Natural killer cell treated with Interleukin-12 subunit alpha and Interleukin-12 subunit beta and Interleukin-15 and Interleukin-18, amount 100 ng/mL, for 72 hours (primary cell): ENCODE data around the gene TNFRSF11A. TPM values are rescaled to one million over a fixed set of nuclear protein-coding genes. Genes with fewer than 3 reads are reported as not detected.

Experiments
- ATAC-seq, 2 donors: fragments of 150-1000 bp; cut with Tn5 transposase in 1 of 2; sonication (Bioruptor Pico), chemical (Tn5 transposase) in 1 of 2; 2 replicates each; pipeline ENCODE4 v1.10.0; 2021
- DNase-seq: peaks from one replicate; pipeline ENCODE4 v3.0.0; 2022; ENCODE audit warnings: low spot score
- H3K27ac Mint-ChIP-seq, 2 donors: 1 replicate in 1 of 2; 2 replicates in 1 of 2; pipeline ENCODE4 v1.8.0; 2022; ENCODE audit warnings: mixed read lengths in 2 of 2, mild to moderate bottlenecking in 1 of 2, moderate library complexity in 1 of 2
- H3K27me3 Mint-ChIP-seq, 2 donors: 1 replicate in 1 of 2; 2 replicates in 1 of 2; pipeline ENCODE4 v1.8.0; 2022; ENCODE audit warnings: mixed read lengths in 2 of 2
- H3K36me3 Mint-ChIP-seq: one replicate; pipeline ENCODE4 v1.8.0; 2022; ENCODE audit warnings: mixed read lengths
- H3K4me1 Mint-ChIP-seq, 2 donors: 1 replicate in 1 of 2; 2 replicates in 1 of 2; pipeline ENCODE4 v1.8.0; 2022; ENCODE audit warnings: low read depth in 2 of 2, mixed read lengths in 2 of 2, mild to moderate bottlenecking in 1 of 2
- H3K4me3 Mint-ChIP-seq: one replicate; pipeline ENCODE4 v1.8.0; 2022; ENCODE audit warnings: mixed read lengths
- H3K9me3 Mint-ChIP-seq: 2 replicates; pipeline ENCODE4 v1.8.0; 2022; ENCODE audit warnings: mixed read lengths
- total RNA-seq, 2 donors: library from RNA; stranded (reverse); gene quantifications; one replicate each; pipeline ENCODE4 v1.2.3, GENCODE V29; 2022

TNFRSF11A gene
- total RNA-seq, 2 donors from 2014 or later = 5.9 to 15.0 TPM

- peaks cover 2 to 11% of the 10 kb centered on the region in 2 donors for H3K4me1 Mint-ChIP-seq
- peaks cover 21 to 33% of the 10 kb centered on the region in 2 donors for H3K27me3 Mint-ChIP-seq
- no peaks in the 10 kb centered on the region for H3K36me3 Mint-ChIP-seq
- ATAC-seq (no peak), DNase-seq (no peak)
- H3K27ac Mint-ChIP-seq = no peak overlapping the region
- no peaks in the 10 kb centered on the region for H3K9me3 Mint-ChIP-seq
- H3K4me3 Mint-ChIP-seq = no peak overlapping the region
Measured at GRCh38 chr18:62341473-62341872, 16.4 kb downstream of the TNFRSF11A start.

GRCh38 chr18:62342884-62343283 is 17.8 kb downstream of the TNFRSF11A start:
- peaks cover 18 to 27% of the 10 kb centered on the region in 2 donors for H3K27me3 Mint-ChIP-seq
- no peaks in the 10 kb centered on the region for H3K9me3 Mint-ChIP-seq
- H3K27ac Mint-ChIP-seq = no peak overlapping the region
- H3K36me3 Mint-ChIP-seq = no peaks in the 10 kb centered on the region
- H3K4me3 Mint-ChIP-seq = no peak overlapping the region
- peaks cover 10 to 15% of the 10 kb centered on the region in 2 donors for H3K4me1 Mint-ChIP-seq
- ATAC-seq (no peak), DNase-seq (no peak)

- peaks cover 10 to 15% of the 10 kb centered on the region in 2 donors for H3K4me1 Mint-ChIP-seq
- ATAC-seq (no peak), DNase-seq (no peak)
- H3K4me3 Mint-ChIP-seq = no peak overlapping the region
- H3K27me3 Mint-ChIP-seq = peaks cover 17 to 23% of the 10 kb centered on the region in 2 donors
- no peak overlapping the region for H3K27ac Mint-ChIP-seq
- H3K36me3 Mint-ChIP-seq = no peaks in the 10 kb centered on the region
- no peaks in the 10 kb centered on the region for H3K9me3 Mint-ChIP-seq
Measured at GRCh38 chr18:62343316-62343715, 18.2 kb downstream of the TNFRSF11A start.

GRCh38 chr18:62345909-62346308 is 20.8 kb downstream of the TNFRSF11A start:
- peaks cover 8% of the 10 kb centered on the region in 2 donors for H3K27me3 Mint-ChIP-seq
- peaks cover 4 to 10% of the 10 kb centered on the region in 2 donors for H3K4me1 Mint-ChIP-seq
- no peak for DNase-seq
- ATAC-seq = peak in 1 of 2 donors; percentile 57
- H3K36me3 Mint-ChIP-seq = no peaks in the 10 kb centered on the region
- H3K27ac Mint-ChIP-seq = no peak overlapping the region
- no peaks in the 10 kb centered on the region for H3K9me3 Mint-ChIP-seq
- H3K4me3 Mint-ChIP-seq = no peak overlapping the region

GRCh38 chr18:62346333-62347088 is 21.4 kb downstream of the TNFRSF11A start:
- DNase-seq = no peak
- Mint-ChIP-seq H3K4me1 (peaks cover 4 to 10% of the 10 kb centered on the region in 2 donors), H3K27me3 (peaks cover 6 to 8% of the 10 kb centered on the region in 2 donors), H3K27ac (peak overlapping the region in 1 of 2 donors; percentile 57), H3K36me3 (no peaks in the 10 kb centered on the region), H3K4me3 (peak overlapping the region; percentile 9), H3K9me3 (no peaks in the 10 kb centered on the region)
- no peak for ATAC-seq

- ATAC-seq (no peak), DNase-seq (no peak)
- H3K36me3 Mint-ChIP-seq = no peaks in the 10 kb centered on the region
- peaks cover 4 to 10% of the 10 kb centered on the region in 2 donors for H3K4me1 Mint-ChIP-seq
- H3K9me3 Mint-ChIP-seq = no peaks in the 10 kb centered on the region
- H3K27ac Mint-ChIP-seq = peak overlapping the region in 1 of 2 donors; percentile 57
- peak overlapping the region; percentile 9 for H3K4me3 Mint-ChIP-seq
- peaks cover 6 to 8% of the 10 kb centered on the region in 2 donors for H3K27me3 Mint-ChIP-seq
Measured at GRCh38 chr18:62347089-62347506, 22.0 kb downstream of the TNFRSF11A start.

- peaks cover 6 to 8% of the 10 kb centered on the region in 2 donors for H3K27me3 Mint-ChIP-seq
- ATAC-seq (no peak), DNase-seq (no peak)
- H3K4me1 Mint-ChIP-seq = peaks cover 4 to 10% of the 10 kb centered on the region in 2 donors
- no peaks in the 10 kb centered on the region for H3K36me3 Mint-ChIP-seq
- H3K9me3 Mint-ChIP-seq = no peaks in the 10 kb centered on the region
- H3K27ac Mint-ChIP-seq = no peak overlapping the region
- H3K4me3 Mint-ChIP-seq = no peak overlapping the region
Measured at GRCh38 chr18:62348474-62348873, 23.4 kb downstream of the TNFRSF11A start.

GRCh38 chr18:62353170-62353569 is 28.1 kb downstream of the TNFRSF11A start:
- ATAC-seq = no peak
- H3K36me3 Mint-ChIP-seq = no peaks in the 10 kb centered on the region
- no peak for DNase-seq
- H3K27me3 Mint-ChIP-seq = no peaks in the 10 kb centered on the region
- H3K4me1 Mint-ChIP-seq = peaks cover 0 to 7% of the 10 kb centered on the region in 2 donors
- H3K9me3 Mint-ChIP-seq = no peaks in the 10 kb centered on the region
- no peak overlapping the region for H3K27ac Mint-ChIP-seq
- H3K4me3 Mint-ChIP-seq = no peak overlapping the region

- no peak overlapping the region for H3K4me3 Mint-ChIP-seq
- no peak for DNase-seq
- no peak overlapping the region for H3K27ac Mint-ChIP-seq
- peak in 1 of 2 donors; percentile 44 for ATAC-seq
- peaks cover 0 to 7% of the 10 kb centered on the region in 2 donors for H3K4me1 Mint-ChIP-seq
- no peaks in the 10 kb centered on the region for H3K9me3 Mint-ChIP-seq
- H3K36me3 Mint-ChIP-seq = no peaks in the 10 kb centered on the region
- no peaks in the 10 kb centered on the region for H3K27me3 Mint-ChIP-seq
Measured at GRCh38 chr18:62354151-62354550, 29.0 kb downstream of the TNFRSF11A start.

GRCh38 chr18:62357079-62357719 is 32.1 kb downstream of the TNFRSF11A start:
- no peak for DNase-seq
- Mint-ChIP-seq H3K4me3 (no peak overlapping the region), H3K36me3 (no peaks in the 10 kb centered on the region), H3K9me3 (no peaks in the 10 kb centered on the region), H3K27ac (no peak overlapping the region), H3K27me3 (peaks cover 0 to 8% of the 10 kb centered on the region in 2 donors), H3K4me1 (peaks cover 0 to 7% of the 10 kb centered on the region in 2 donors)
- ATAC-seq = peak in 1 of 2 donors; percentile 49

- Mint-ChIP-seq H3K4me3 (no peak overlapping the region), H3K36me3 (no peaks in the 10 kb centered on the region), H3K9me3 (no peaks in the 10 kb centered on the region), H3K27me3 (peaks cover 0 to 8% of the 10 kb centered on the region in 2 donors), H3K27ac (no peak overlapping the region), H3K4me1 (peaks cover 3 to 11% of the 10 kb centered on the region in 2 donors)
- ATAC-seq (no peak), DNase-seq (no peak)
Measured at GRCh38 chr18:62360805-62361204, 35.7 kb downstream of the TNFRSF11A start.

GRCh38 chr18:62361288-62361687 is 36.2 kb downstream of the TNFRSF11A start:
- no peak overlapping the region for H3K27ac Mint-ChIP-seq
- H3K4me1 Mint-ChIP-seq = peaks cover 3 to 11% of the 10 kb centered on the region in 2 donors
- ATAC-seq = no peak
- H3K9me3 Mint-ChIP-seq = no peaks in the 10 kb centered on the region
- DNase-seq = no peak
- no peaks in the 10 kb centered on the region for H3K36me3 Mint-ChIP-seq
- peaks cover 0 to 8% of the 10 kb centered on the region in 2 donors for H3K27me3 Mint-ChIP-seq
- no peak overlapping the region for H3K4me3 Mint-ChIP-seq

- Mint-ChIP-seq H3K9me3 (no peaks in the 10 kb centered on the region), H3K36me3 (peaks cover 5% of the 10 kb centered on the region), H3K4me1 (peaks cover 10 to 18% of the 10 kb centered on the region in 2 donors), H3K4me3 (no peak overlapping the region), H3K27me3 (peaks cover 0 to 8% of the 10 kb centered on the region in 2 donors), H3K27ac (no peak overlapping the region)
- ATAC-seq (no peak), DNase-seq (no peak)
Measured at GRCh38 chr18:62364558-62364957, 39.4 kb downstream of the TNFRSF11A start.

- peaks cover 10 to 21% of the 10 kb centered on the region in 2 donors for H3K4me1 Mint-ChIP-seq
- DNase-seq (no peak), ATAC-seq (peak; percentile 40 to 77)
- H3K27ac Mint-ChIP-seq = no peak overlapping the region
- peaks cover 5% of the 10 kb centered on the region for H3K36me3 Mint-ChIP-seq
- no peak overlapping the region for H3K4me3 Mint-ChIP-seq
- peaks cover 0 to 8% of the 10 kb centered on the region in 2 donors for H3K27me3 Mint-ChIP-seq
- no peaks in the 10 kb centered on the region for H3K9me3 Mint-ChIP-seq
Measured at GRCh38 chr18:62365420-62365819, 40.3 kb downstream of the TNFRSF11A start.
